ENCODE data around the gene PDZD7. TPM values are rescaled to one million over a fixed set of nuclear protein-coding genes. Genes with fewer than 3 reads are reported as not detected.

The PDZD7 gene
- total and polyA plus RNA-seq, 4 donors, result 0.09 to 1.3 (median 0.55) TPM

DNA sequence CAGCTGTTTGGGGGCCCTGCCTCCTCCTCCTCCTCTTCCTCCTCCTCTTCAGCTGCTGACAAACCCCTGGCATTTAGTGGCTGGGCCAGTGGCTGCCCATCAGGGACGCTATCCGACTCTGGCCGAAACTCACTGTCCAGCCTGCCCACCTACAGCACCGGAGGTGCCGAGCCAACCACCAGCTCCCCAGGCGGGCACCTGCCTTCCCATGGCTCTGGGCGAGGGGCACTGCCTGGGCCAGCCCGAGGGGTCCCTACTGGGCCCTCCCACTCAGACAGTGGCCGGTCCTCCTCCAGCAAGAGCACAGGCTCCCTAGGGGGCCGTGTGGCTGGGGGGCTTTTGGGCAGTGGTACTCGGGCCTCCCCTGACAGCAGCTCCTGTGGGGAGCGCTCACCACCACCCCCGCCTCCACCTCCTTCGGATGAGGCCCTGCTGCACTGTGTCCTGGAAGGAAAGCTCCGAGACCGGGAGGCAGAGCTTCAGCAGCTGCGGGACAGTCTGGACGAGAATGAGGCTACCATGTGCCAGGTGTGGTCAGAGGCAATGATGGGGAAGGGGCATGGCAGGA, 27.2 kb downstream of the PDZD7 start:
- no peaks in the 10 kb centered on the region for H3K27me3 ChIP-seq (ENCODE audit: control insufficient read depth in 3 of 3, insufficient read depth in 3 of 3, low read length in 2 of 3)
- H3K27ac ChIP-seq (ENCODE audit: low read depth in 1 of 2, low read length in 1 of 2), result peak overlapping the region in 1 of 2 donors; percentile 41
- H3K4me1 ChIP-seq (ENCODE audit: control insufficient read depth in 5 of 5, insufficient read depth in 5 of 5, low read length in 5 of 5), result peaks cover 6 to 53% (median 25%) of the 10 kb centered on the region in 5 donors
- no peak for DNase-seq
- TF ChIP-seq, protein P1, sequence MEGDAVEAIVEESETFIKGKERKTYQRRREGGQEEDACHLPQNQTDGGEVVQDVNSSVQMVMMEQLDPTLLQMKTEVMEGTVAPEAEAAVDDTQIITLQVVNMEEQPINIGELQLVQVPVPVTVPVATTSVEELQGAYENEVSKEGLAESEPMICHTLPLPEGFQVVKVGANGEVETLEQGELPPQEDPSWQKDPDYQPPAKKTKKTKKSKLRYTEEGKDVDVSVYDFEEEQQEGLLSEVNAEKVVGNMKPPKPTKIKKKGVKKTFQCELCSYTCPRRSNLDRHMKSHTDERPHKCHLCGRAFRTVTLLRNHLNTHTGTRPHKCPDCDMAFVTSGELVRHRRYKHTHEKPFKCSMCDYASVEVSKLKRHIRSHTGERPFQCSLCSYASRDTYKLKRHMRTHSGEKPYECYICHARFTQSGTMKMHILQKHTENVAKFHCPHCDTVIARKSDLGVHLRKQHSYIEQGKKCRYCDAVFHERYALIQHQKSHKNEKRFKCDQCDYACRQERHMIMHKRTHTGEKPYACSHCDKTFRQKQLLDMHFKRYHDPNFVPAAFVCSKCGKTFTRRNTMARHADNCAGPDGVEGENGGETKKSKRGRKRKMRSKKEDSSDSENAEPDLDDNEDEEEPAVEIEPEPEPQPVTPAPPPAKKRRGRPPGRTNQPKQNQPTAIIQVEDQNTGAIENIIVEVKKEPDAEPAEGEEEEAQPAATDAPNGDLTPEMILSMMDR (IDR thresholded peaks at IDR 0.05; ENCODE audit: control extremely low read depth, extremely low read depth), result no peak
- 93 to 95% methylated on average over 18 of the region's 18 CpGs for WGBS, 2 donors
- H3K36me3 ChIP-seq (ENCODE audit: control insufficient read depth in 4 of 4, insufficient read depth in 4 of 4, low read length in 4 of 4), result peaks cover 0 to 42% (median 31%) of the 10 kb centered on the region in 4 donors
- no peak overlapping the region for H3K4me3 ChIP-seq
- no peak for ATAC-seq (ENCODE audit: insufficient read depth, low FRiP score)
- H3K9ac ChIP-seq (ENCODE audit: insufficient read depth in 1 of 2, low read length in 2 of 2), result no peak overlapping the region
- H3K9me3 ChIP-seq (ENCODE audit: control insufficient read depth in 4 of 4, insufficient read depth in 3 of 4, low read length in 3 of 4), result no peaks in the 10 kb centered on the region

DNA sequence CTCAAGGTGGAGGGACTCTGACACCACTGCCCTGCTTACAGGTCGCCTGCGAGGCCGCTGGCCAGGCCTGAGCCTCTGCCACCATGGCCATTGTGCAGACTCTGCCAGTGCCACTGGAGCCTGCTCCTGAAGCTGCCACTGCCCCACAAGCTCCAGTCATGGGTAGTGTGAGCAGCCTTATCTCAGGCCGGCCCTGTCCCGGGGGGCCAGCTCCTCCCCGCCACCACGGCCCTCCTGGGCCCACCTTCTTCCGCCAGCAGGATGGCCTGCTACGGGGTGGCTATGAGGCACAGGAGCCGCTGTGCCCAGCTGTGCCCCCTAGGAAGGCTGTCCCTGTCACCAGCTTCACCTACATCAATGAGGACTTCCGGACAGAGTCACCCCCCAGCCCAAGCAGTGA, 28.5 kb downstream of the PDZD7 start:
- 84 to 92% methylated on average over 11 of the region's 11 CpGs for WGBS, 2 donors

DNA sequence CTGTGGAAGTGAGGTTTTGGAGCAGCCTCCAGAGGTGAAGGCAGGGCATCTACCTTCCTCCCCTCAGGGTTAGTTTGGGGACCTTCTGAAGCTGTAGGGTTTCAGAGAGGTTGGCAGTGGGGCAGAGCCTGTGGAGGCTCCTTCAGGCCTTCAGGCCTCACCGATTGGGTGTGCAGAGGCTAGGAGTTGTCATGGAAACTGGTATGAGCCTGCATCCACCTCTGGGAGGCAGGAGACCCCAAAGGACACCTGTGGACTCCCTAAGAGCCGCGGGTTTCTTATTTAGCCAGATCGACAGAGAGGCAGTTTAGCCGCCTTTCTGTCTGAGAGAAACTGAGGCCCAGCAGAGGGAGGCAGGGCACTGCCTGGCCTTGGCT, 29.3 kb downstream of the PDZD7 start:
- H3K4me1 ChIP-seq (ENCODE audit: control insufficient read depth in 5 of 5, insufficient read depth in 5 of 5, low read length in 5 of 5), result peaks cover 6 to 52% (median 27%) of the 10 kb centered on the region in 5 donors
- 61 to 66% methylated on average over 5 of the region's 5 CpGs for WGBS, 2 donors
- H3K9me3 ChIP-seq (ENCODE audit: control insufficient read depth in 4 of 4, insufficient read depth in 3 of 4, low read length in 3 of 4), result no peaks in the 10 kb centered on the region
- ATAC-seq (ENCODE audit: insufficient read depth, low FRiP score) (no peak), DNase-seq (no peak)
- H3K27me3 ChIP-seq (ENCODE audit: control insufficient read depth in 3 of 3, insufficient read depth in 3 of 3, low read length in 2 of 3), result no peaks in the 10 kb centered on the region
- H3K9ac ChIP-seq (ENCODE audit: insufficient read depth in 1 of 2, low read length in 2 of 2), result peak overlapping the region; percentile 26 to 90
- no peak overlapping the region for H3K4me3 ChIP-seq
- peak overlapping the region; percentile 88 to 100 for H3K27ac ChIP-seq (ENCODE audit: low read depth in 1 of 2, low read length in 1 of 2)
- peaks cover 0 to 42% (median 26%) of the 10 kb centered on the region in 4 donors for H3K36me3 ChIP-seq (ENCODE audit: control insufficient read depth in 4 of 4, insufficient read depth in 4 of 4, low read length in 4 of 4)
- TF ChIP-seq, protein P1 (IDR thresholded peaks at IDR 0.05; ENCODE audit: control extremely low read depth, extremely low read depth), result no peak

More for the DNA sequence above, 28.5 kb downstream of the PDZD7 start:
- H3K9ac ChIP-seq (ENCODE audit: insufficient read depth in 1 of 2, low read length in 2 of 2), result peak overlapping the region in 1 of 2 donors; percentile 90
- DNase-seq, result no peak
- H3K36me3 ChIP-seq (ENCODE audit: control insufficient read depth in 4 of 4, insufficient read depth in 4 of 4, low read length in 4 of 4), result peaks cover 0 to 42% (median 30%) of the 10 kb centered on the region in 4 donors
- H3K27me3 ChIP-seq (ENCODE audit: control insufficient read depth in 3 of 3, insufficient read depth in 3 of 3, low read length in 2 of 3), result no peaks in the 10 kb centered on the region
- H3K4me1 ChIP-seq (ENCODE audit: control insufficient read depth in 5 of 5, insufficient read depth in 5 of 5, low read length in 5 of 5), result peaks cover 6 to 53% (median 26%) of the 10 kb centered on the region in 5 donors
- ATAC-seq (ENCODE audit: insufficient read depth, low FRiP score), result no peak
- H3K4me3 ChIP-seq, result no peak overlapping the region
- TF ChIP-seq, protein P1 (IDR thresholded peaks at IDR 0.05; ENCODE audit: control extremely low read depth, extremely low read depth), result no peak
- H3K9me3 ChIP-seq (ENCODE audit: control insufficient read depth in 4 of 4, insufficient read depth in 3 of 4, low read length in 3 of 4), result no peaks in the 10 kb centered on the region
- peak overlapping the region; percentile 88 to 100 for H3K27ac ChIP-seq (ENCODE audit: low read depth in 1 of 2, low read length in 1 of 2)

Measured in lung (tissue), 12 donors.